Smooth muscle cell (in vitro differentiated cells): Measurements from ENCODE around the gene FITM1. TPM values are rescaled to one million over a fixed set of nuclear protein-coding genes. Genes with fewer than 3 reads are reported as not detected.

ENCODE experiments used
- DNase-seq: peaks from one replicate; lab custom pipeline; 2025; ENCODE audit not compliant: unreplicated experiment; lab: John Stamatoyannopoulos, UW
- H2AFZ ChIP-seq: fragments of 200-600 bp; sonication (generic); 2 replicates; pipeline ENCODE4 v1.6.0; 2016; ENCODE audit warnings: antibody characterized with exemption, low read depth, mild to moderate bottlenecking
- H3F3A ChIP-seq: fragments of 200-600 bp; sonication (generic); 2 replicates; pipeline ENCODE4 v1.6.0; 2017; ENCODE audit warnings: antibody characterized with exemption, low read depth
- H3K27ac ChIP-seq: fragments of 200-600 bp; sonication (generic); 2 replicates; pipeline ENCODE4 v1.5.1; 2016; ENCODE audit warnings: low read depth, mild to moderate bottlenecking
- H3K27me3 ChIP-seq: fragments of 200-600 bp; sonication (generic); 2 replicates; pipeline ENCODE4 v1.6.1; 2016; ENCODE audit warnings: low read depth, mild to moderate bottlenecking
- H3K36me3 ChIP-seq: fragments of 200-600 bp; sonication (generic); 2 replicates; pipeline ENCODE4 v1.5.1; 2016; ENCODE audit warnings: low read depth
- H3K4me1 ChIP-seq: fragments of 200-600 bp; sonication (generic); 2 replicates; pipeline ENCODE4 v1.5.1; 2016; ENCODE audit warnings: low read depth
- H3K4me2 ChIP-seq: fragments of 200-600 bp; sonication (generic); 2 replicates; pipeline ENCODE4 v1.6.0; 2016; ENCODE audit warnings: mild to moderate bottlenecking
- H3K4me3 ChIP-seq: fragments of 200-600 bp; sonication (generic); 2 replicates; pipeline ENCODE4 v1.5.1; 2016; ENCODE audit warnings: mild to moderate bottlenecking
- H3K79me2 ChIP-seq: fragments of 200-600 bp; sonication (generic); 2 replicates; pipeline ENCODE4 v1.6.0; 2016; ENCODE audit warnings: low read depth, mild to moderate bottlenecking
- H3K9ac ChIP-seq: fragments of 200-600 bp; sonication (generic); 2 replicates; pipeline ENCODE4 v1.6.0; 2016; ENCODE audit warnings: low read depth
- H3K9me3 ChIP-seq: fragments of 200-600 bp; sonication (generic); replicated peaks from 2 replicates; pipeline ENCODE4 v1.5.1; 2016; ENCODE audit warnings: low read depth
- H4K20me1 ChIP-seq: fragments of 200-600 bp; sonication (generic); 2 replicates; pipeline ENCODE4 v1.6.0; 2016; ENCODE audit warnings: low read depth
- CTCF ChIP-seq: fragments of 200-600 bp; sonication (generic); IDR thresholded peaks from 2 replicates; pipeline ENCODE4 v1.5.1; 2017; ENCODE audit warnings: borderline replicate concordance, mild to moderate bottlenecking, antibody characterized with exemption; ENCODE audit not compliant: insufficient read depth, poor library complexity, severe bottlenecking
- WGBS: methylation state at CpG from one replicate; pipeline ENCODE4 v1.1.7; 2016; ENCODE audit warnings: low lambda C conversion rate; 5-methylcytosine and 5-hydroxymethylcytosine counted together
- polyA plus RNA-seq: library from polyadenylated mRNA; unstranded; fragments of >200 nt; fragmentation: Nextera tagmentation; extraction: Ambion mirVana; gene quantifications from 2 replicates; pipeline ENCODE4 v1.2.1, GENCODE V29; 2016
- total RNA-seq: library from RNA; depleted of rRNA; stranded (reverse); fragments of >200 nt; gene quantifications from 2 replicates; pipeline ENCODE4 v1.2.3, GENCODE V29; 2014

FITM1 gene
- total and polyA plus RNA-seq, 2 experiments from 2014 or later: 0.31 TPM; not detected in 1

GRCh38 chr14:24159777-24160498 lies 29.5 kb downstream of the FITM1 start:
- H3K79me2 ChIP-seq: peaks cover 14% of the 10 kb centered on the region
- no peaks in the 10 kb centered on the region for H3K27me3 ChIP-seq
- H3K4me1 ChIP-seq: peaks cover 7% of the 10 kb centered on the region
- peak overlapping the region; percentile 32 for H3K27ac ChIP-seq
- H3K4me2 ChIP-seq: no peak overlapping the region
- TF ChIP-seq CTCF: no peak
- H3K4me3 ChIP-seq: no peak overlapping the region
- no peak overlapping the region for H2AFZ ChIP-seq
- no peaks in the 10 kb centered on the region for H3K9me3 ChIP-seq
- H4K20me1 ChIP-seq: no peaks in the 10 kb centered on the region
- WGBS: 96% methylated on average over 11 of the region's 11 CpGs
- DNase-seq: no peak
- H3K36me3 ChIP-seq: no peaks in the 10 kb centered on the region
- peaks cover 14% of the 10 kb centered on the region for H3F3A ChIP-seq
- no peak overlapping the region for H3K9ac ChIP-seq

- H3K36me3 ChIP-seq: no peaks in the 10 kb centered on the region
- no peak for TF ChIP-seq CTCF
- no peak overlapping the region for H3K9ac ChIP-seq
These were observed 30.0 kb downstream of the FITM1 start for GRCh38 chr14:24160499-24160849.

GRCh38 chr14:24160850-24161804 lies 30.7 kb downstream of the FITM1 start, which contains the start of gene IRF9:
Gene IRF9 (plus strand): TSS chr14:24161265. CDS start chr14:24162145, 880 bp downstream.
- H3K27me3 ChIP-seq: no peaks in the 10 kb centered on the region
- peaks cover 14% of the 10 kb centered on the region for H3F3A ChIP-seq
- peak within 1 kb of the TSS; percentile 92 for H3K4me2 ChIP-seq
- peak within 1 kb of the TSS; percentile 60 for H3K4me3 ChIP-seq
- peaks cover 14% of the 10 kb centered on the region for H3K79me2 ChIP-seq
- DNase-seq: peak; percentile 88
- H3K9ac ChIP-seq: peak within 1 kb of the TSS; percentile 77
- no peak within 1 kb of the TSS for H2AFZ ChIP-seq
- TF ChIP-seq CTCF: peak; percentile 96
- WGBS: 7% methylated on average over 12 of the region's 12 CpGs
- H4K20me1 ChIP-seq: no peaks in the 10 kb centered on the region
- peak within 1 kb of the TSS; percentile 60 for H3K27ac ChIP-seq
- H3K4me1 ChIP-seq: peaks cover 7% of the 10 kb centered on the region
- H3K9me3 ChIP-seq: no peaks in the 10 kb centered on the region
- H3K36me3 ChIP-seq: no peaks in the 10 kb centered on the region

More at GRCh38 chr14:24160499-24160849, 30.0 kb downstream of the FITM1 start:
- Histone ChIP-seq H3K4me3 (no peak overlapping the region), H3K79me2 (peaks cover 14% of the 10 kb centered on the region), H3K4me2 (no peak overlapping the region), H3K4me1 (peaks cover 7% of the 10 kb centered on the region), H3F3A (peaks cover 14% of the 10 kb centered on the region), H3K27me3 (no peaks in the 10 kb centered on the region), H4K20me1 (no peaks in the 10 kb centered on the region), H2AFZ (no peak overlapping the region), H3K9me3 (no peaks in the 10 kb centered on the region), H3K27ac (peak overlapping the region; percentile 32)
- DNase-seq: no peak
- 100% methylated on average over 4 of the region's 4 CpGs for WGBS
